ENCODE measurements around the gene ZNF536. TPM values are rescaled to one million over a fixed set of nuclear protein-coding genes. Genes with fewer than 3 reads are reported as not detected.

Gene ZNF536
- total and polyA plus RNA-seq, 2 of the 13 experiments (the other 11 are each of a cell fraction or from before 2014, with no cell fraction given) = not detected

GRCh38 chr19:30498707-30499106 lies 126.5 kb downstream of the ZNF536 start:
- Histone ChIP-seq H2AFZ (ENCODE audit: low read length) (no peak overlapping the region), H3K4me3 (replicated peaks in 1 of 3; ENCODE audit: insufficient read depth in 1 of 3, low read depth in 2 of 3, low read length in 3 of 3) (no peak overlapping the region), H3K9ac (ENCODE audit: insufficient read depth, low read depth, low read length) (no peak overlapping the region), H3K79me2 (ENCODE audit: insufficient read depth, low read length) (no peaks in the 10 kb centered on the region), H3K4me1 (ENCODE audit: insufficient read depth, low read length) (no peaks in the 10 kb centered on the region), H4K20me1 (ENCODE audit: insufficient read depth, low read length) (no peaks in the 10 kb centered on the region), H3K27me3 (ENCODE audit: control insufficient read depth in 1 of 2, insufficient read depth in 2 of 2, low read length in 2 of 2) (no peaks in the 10 kb centered on the region), H3K27ac (ENCODE audit: extremely low read length, insufficient read depth, low read length) (no peak overlapping the region), H3K9me3 (ENCODE audit: low read length) (no peaks in the 10 kb centered on the region), H3K36me3 (replicated peaks in 1 of 2; ENCODE audit: control insufficient read depth in 1 of 2, insufficient read depth in 2 of 2, low read length in 2 of 2) (no peaks in the 10 kb centered on the region), H3K4me2 (ENCODE audit: low read depth, low read length) (no peak overlapping the region)
- ChIA-PET CTCF (ENCODE audit: low intra/inter-chr PET ratio, low total read pairs) (no interaction called here), POLR2A (no interaction called here)
- no peak for ATAC-seq
- BruUV-seq (replicated peaks) = no TSS peak
- intact Hi-C loops (cut with micrococcal nuclease; ENCODE audit: unreplicated experiment) = no loop called here
- 11% methylated on average over 6 of the region's 12 CpGs for WGBS (ENCODE audit: low lambda C conversion rate)
- in situ Hi-C loops (cut with HindIII; ENCODE audit: extremely low pct_ligation_motif_present, low pct_unique_long_range_greater_than_20kb) = no loop called here
- DNase-seq (ENCODE audit: low spot score) = no peak
- TF ChIP-seq MYC (CRISPR knock-in tag; IDR thresholded peaks at IDR 0.05; ENCODE audit: borderline replicate concordance) (no peak), BHLHE40 (IDR thresholded peaks at IDR 0.05; ENCODE audit: low read length) (no peak), ZNF574 (CRISPR knock-in tag; IDR thresholded peaks at IDR 0.05) (no peak), RBFOX2 (IDR thresholded peaks at IDR 0.05; ENCODE audit: low read depth, low read length) (no peak), ZFP1 (CRISPR knock-in tag; IDR thresholded peaks at IDR 0.05) (no peak), NR1H2 (CRISPR knock-in tag; IDR thresholded peaks at IDR 0.05; ENCODE audit: borderline replicate concordance, low read depth) (no peak), NAIF1 (CRISPR knock-in tag; IDR thresholded peaks at IDR 0.05; ENCODE audit: borderline replicate concordance) (no peak), ZNF350 (CRISPR knock-in tag; IDR thresholded peaks at IDR 0.05; ENCODE audit: borderline replicate concordance, low read depth) (no peak)
- no peak for FAIRE-seq
